Keratinocyte (primary cell): ENCODE data around the gene SREBF1. TPM values are rescaled to one million over a fixed set of nuclear protein-coding genes. Genes with fewer than 3 reads are reported as not detected.

Experiments
- DNase-seq: peaks from one replicate; pipeline ENCODE4 v3.0.0-alpha.2; 2011; ENCODE audit warnings: low read depth, missing footprints, low spot score
- FAIRE-seq: peaks from 2 replicates; lab custom pipeline; 2011; peaks lifted over from hg19 to GRCh38; lab: Jason Lieb, UNC
- H2AFZ ChIP-seq: 2 replicates; pipeline ENCODE4 v1.6.0; 2012; ENCODE audit warnings: low read length, control low read depth, inconsistent platforms; ENCODE audit not compliant: control insufficient read depth
- H3K27ac ChIP-seq: 2 replicates; pipeline ENCODE4 v1.5.1; 2011; ENCODE audit warnings: low read length; ENCODE audit not compliant: control insufficient read depth, insufficient read depth
- H3K27me3 ChIP-seq: 3 replicates; pipeline ENCODE4 v1.6.0; 2011; ENCODE audit warnings: low read length; ENCODE audit not compliant: control insufficient read depth, insufficient read depth; ENCODE audit errors: extremely low read depth
- H3K36me3 ChIP-seq, 2 experiments: 2 replicates in 1 of 2; 3 replicates in 1 of 2; pipeline ENCODE4 v1.5.1; 2011; ENCODE audit warnings: low read length in 2 of 2, mild to moderate bottlenecking in 1 of 2; ENCODE audit not compliant: control insufficient read depth in 2 of 2, insufficient read depth in 2 of 2; ENCODE audit errors: extremely low read depth in 1 of 2
- H3K4me1 ChIP-seq: 3 replicates; pipeline ENCODE4 v1.5.1; 2011; ENCODE audit warnings: low read length; ENCODE audit not compliant: control insufficient read depth, insufficient read depth; ENCODE audit errors: extremely low read depth
- H3K4me2 ChIP-seq: 3 replicates; pipeline ENCODE4 v1.6.0; 2011; ENCODE audit warnings: low read depth, low read length; ENCODE audit not compliant: control insufficient read depth, insufficient read depth; ENCODE audit errors: extremely low read depth
- H3K4me3 ChIP-seq, 3 experiments: fragments of 200-600 bp in 1 of 3; sonication (generic) in 1 of 3; 2 replicates in 2 of 3; 3 replicates in 1 of 3; pipeline ENCODE4 v1.5.1; 2011 to 2016; ENCODE audit warnings: low read length in 3 of 3, mild to moderate bottlenecking in 3 of 3, control low read depth in 2 of 3, inconsistent platforms in 1 of 3, low read depth in 1 of 3, mixed read lengths in 1 of 3, mixed run types in 1 of 3, moderate library complexity in 1 of 3; ENCODE audit not compliant: control insufficient read depth in 2 of 3, insufficient read depth in 2 of 3; ENCODE audit errors: extremely low read depth in 1 of 3
- H3K79me2 ChIP-seq: 2 replicates; pipeline ENCODE4 v1.6.0; 2012; ENCODE audit warnings: low read length; ENCODE audit not compliant: control insufficient read depth, insufficient read depth
- H3K9ac ChIP-seq: 3 replicates; pipeline ENCODE4 v1.6.0; 2011; ENCODE audit warnings: low read length; ENCODE audit not compliant: control insufficient read depth, insufficient read depth; ENCODE audit errors: extremely low read depth
- H3K9me1 ChIP-seq: 3 replicates; pipeline ENCODE4 v1.6.0; 2011; ENCODE audit warnings: low read length; ENCODE audit not compliant: control insufficient read depth, insufficient read depth; ENCODE audit errors: extremely low read depth
- H3K9me3 ChIP-seq: 2 replicates; pipeline ENCODE4 v1.5.1; 2012; ENCODE audit warnings: low read depth, low read length; ENCODE audit not compliant: control insufficient read depth
- H4K20me1 ChIP-seq: 3 replicates; pipeline ENCODE4 v1.6.0; 2011; ENCODE audit warnings: low read length; ENCODE audit not compliant: control insufficient read depth, insufficient read depth; ENCODE audit errors: extremely low read depth
- EZH2 ChIP-seq: IDR thresholded peaks from one replicate; pipeline ENCODE4 v1.6.1; 2012; ENCODE audit warnings: inconsistent platforms, mild to moderate bottlenecking, low read length, moderate library complexity
- dilution Hi-C: fragments of 300-500 bp; cut with MboI; formaldehyde crosslinking; loops from one replicate; pipeline ENCODE4 v1.7.0; 2020; ENCODE audit warnings: low sequenced_read_pairs; ENCODE audit not compliant: extremely low pct_ligation_motif_present
- polyA plus RNA-seq, 5 experiments: library from polyadenylated mRNA; depleted of rRNA in 3 of 5; stranded (reverse) in 3 of 5; stranded (forward) in 1 of 5; unstranded in 1 of 5; fragments of >200 nt; gene quantifications; 1 replicate in 1 of 5; 2 replicates in 3 of 5; 3 replicates in 1 of 5; pipeline versions ENCODE4 v1.2.1 to v1.2.3, GENCODE V29; 2011 to 2012; ENCODE audit warnings: missing spikeins in 2 of 5, low read depth in 1 of 5, low replicate concordance in 1 of 5
- TF ChIP-seq, protein P1 (sequence below), 3 experiments: IDR thresholded peaks in 1 of 3; conservative IDR thresholded peaks in 1 of 3; optimal IDR thresholded peaks in 1 of 3; 2 replicates in 2 of 3; 3 replicates in 1 of 3; pipeline versions ENCODE3 to v1.5.1; 2011; ENCODE audit warnings: low read length in 3 of 3, mild to moderate bottlenecking in 3 of 3, moderate library complexity in 2 of 3, control low read depth in 1 of 3, inconsistent platforms in 1 of 3; ENCODE audit not compliant: insufficient read depth in 2 of 3; ENCODE audit errors: extremely low read depth in 1 of 3

SREBF1 gene
- polyA plus RNA-seq, 1 donor (not counting 4 experiments of a cell fraction or from before 2014, with no cell fraction given): 51.7 TPM

GRCh38 chr17:17770632-17771044, 66.1 kb downstream of the SREBF1 start:
- Histone ChIP-seq H3K27ac (no peak overlapping the region), H2AFZ (no peak overlapping the region), H3K9me3 (no peaks in the 10 kb centered on the region), H3K27me3 (no peaks in the 10 kb centered on the region), H4K20me1 (no peaks in the 10 kb centered on the region), H3K4me1 (peaks cover 30% of the 10 kb centered on the region), H3K36me3 (peaks cover 0 to 6% of the 10 kb centered on the region in 2 experiments), H3K4me2 (no peak overlapping the region), H3K79me2 (peaks cover 64% of the 10 kb centered on the region), H3K9ac (no peak overlapping the region), H3K9me1 (no peaks in the 10 kb centered on the region), H3K4me3 (no peak overlapping the region)
- DNase-seq: no peak
- dilution Hi-C loops: no loop called here
- no peak for TF ChIP-seq EZH2
- TF ChIP-seq, protein P1, sequence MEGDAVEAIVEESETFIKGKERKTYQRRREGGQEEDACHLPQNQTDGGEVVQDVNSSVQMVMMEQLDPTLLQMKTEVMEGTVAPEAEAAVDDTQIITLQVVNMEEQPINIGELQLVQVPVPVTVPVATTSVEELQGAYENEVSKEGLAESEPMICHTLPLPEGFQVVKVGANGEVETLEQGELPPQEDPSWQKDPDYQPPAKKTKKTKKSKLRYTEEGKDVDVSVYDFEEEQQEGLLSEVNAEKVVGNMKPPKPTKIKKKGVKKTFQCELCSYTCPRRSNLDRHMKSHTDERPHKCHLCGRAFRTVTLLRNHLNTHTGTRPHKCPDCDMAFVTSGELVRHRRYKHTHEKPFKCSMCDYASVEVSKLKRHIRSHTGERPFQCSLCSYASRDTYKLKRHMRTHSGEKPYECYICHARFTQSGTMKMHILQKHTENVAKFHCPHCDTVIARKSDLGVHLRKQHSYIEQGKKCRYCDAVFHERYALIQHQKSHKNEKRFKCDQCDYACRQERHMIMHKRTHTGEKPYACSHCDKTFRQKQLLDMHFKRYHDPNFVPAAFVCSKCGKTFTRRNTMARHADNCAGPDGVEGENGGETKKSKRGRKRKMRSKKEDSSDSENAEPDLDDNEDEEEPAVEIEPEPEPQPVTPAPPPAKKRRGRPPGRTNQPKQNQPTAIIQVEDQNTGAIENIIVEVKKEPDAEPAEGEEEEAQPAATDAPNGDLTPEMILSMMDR (optimal IDR thresholded peaks at IDR 0.05 in 1 of 3, IDR thresholded peaks at IDR 0.05 in 1 of 3, conservative IDR thresholded peaks at IDR 0.05 in 1 of 3; ENCODE audit: extremely low read depth in 1 of 3, insufficient read depth in 2 of 3, low read length in 3 of 3): no peak
- FAIRE-seq: no peak

DNA sequence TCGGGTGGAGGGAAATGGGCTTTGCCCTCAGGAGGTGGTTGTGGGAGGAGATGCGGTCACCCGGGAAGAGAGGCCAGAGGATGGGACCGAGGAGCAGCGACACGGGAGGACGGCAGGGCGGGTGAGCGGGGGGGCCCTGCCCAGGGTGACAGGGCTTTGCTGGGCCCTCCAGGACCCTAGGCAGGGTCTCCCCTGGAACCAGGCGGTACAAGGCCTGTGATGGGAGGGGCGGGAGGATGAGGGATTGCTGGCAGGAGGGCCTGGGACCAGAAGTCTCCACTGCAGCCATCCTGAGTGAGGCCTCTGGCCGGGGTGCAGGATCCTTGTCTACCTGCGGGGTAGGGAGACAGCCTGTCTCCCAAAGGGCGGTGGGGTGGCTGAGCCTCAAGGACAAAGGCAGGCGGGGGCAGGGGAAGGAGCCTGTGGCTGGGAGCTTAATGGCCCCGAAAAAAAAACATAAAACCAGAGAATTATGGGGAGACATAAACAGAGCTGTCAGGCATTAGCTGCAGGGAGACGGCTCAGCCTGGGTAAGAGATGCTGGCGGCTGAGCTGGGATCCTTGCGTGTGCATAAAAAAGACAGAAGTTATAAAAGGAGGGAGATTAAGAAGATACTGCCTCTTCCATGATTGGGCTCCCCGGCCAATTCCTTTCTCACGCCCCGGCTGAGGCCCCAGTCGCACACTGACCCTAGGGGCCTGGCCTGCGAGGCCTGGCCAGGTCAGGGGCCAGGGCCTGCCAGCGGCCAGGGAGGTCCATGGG, 66.7 kb downstream of the SREBF1 start:
- H3K79me2 ChIP-seq: peaks cover 63% of the 10 kb centered on the region
- no peaks in the 10 kb centered on the region for H3K9me1 ChIP-seq
- no peak overlapping the region for H3K27ac ChIP-seq
- peaks cover 0 to 6% of the 10 kb centered on the region in 2 experiments for H3K36me3 ChIP-seq
- H2AFZ ChIP-seq: no peak overlapping the region
- TF ChIP-seq EZH2: no peak
- TF ChIP-seq, protein P1 (optimal IDR thresholded peaks at IDR 0.05 in 1 of 3, IDR thresholded peaks at IDR 0.05 in 1 of 3, conservative IDR thresholded peaks at IDR 0.05 in 1 of 3; ENCODE audit: extremely low read depth in 1 of 3, insufficient read depth in 2 of 3, low read length in 3 of 3): no peak
- H3K9me3 ChIP-seq: no peaks in the 10 kb centered on the region
- H3K4me1 ChIP-seq: peaks cover 36% of the 10 kb centered on the region
- no peak overlapping the region for H3K4me3 ChIP-seq
- FAIRE-seq: no peak
- H3K9ac ChIP-seq: no peak overlapping the region
- H3K27me3 ChIP-seq: no peaks in the 10 kb centered on the region
- DNase-seq: no peak
- no peak overlapping the region for H3K4me2 ChIP-seq
- dilution Hi-C loops: no loop called here
- no peaks in the 10 kb centered on the region for H4K20me1 ChIP-seq
